ENCODE data around the gene C1GALT1.

DNA sequence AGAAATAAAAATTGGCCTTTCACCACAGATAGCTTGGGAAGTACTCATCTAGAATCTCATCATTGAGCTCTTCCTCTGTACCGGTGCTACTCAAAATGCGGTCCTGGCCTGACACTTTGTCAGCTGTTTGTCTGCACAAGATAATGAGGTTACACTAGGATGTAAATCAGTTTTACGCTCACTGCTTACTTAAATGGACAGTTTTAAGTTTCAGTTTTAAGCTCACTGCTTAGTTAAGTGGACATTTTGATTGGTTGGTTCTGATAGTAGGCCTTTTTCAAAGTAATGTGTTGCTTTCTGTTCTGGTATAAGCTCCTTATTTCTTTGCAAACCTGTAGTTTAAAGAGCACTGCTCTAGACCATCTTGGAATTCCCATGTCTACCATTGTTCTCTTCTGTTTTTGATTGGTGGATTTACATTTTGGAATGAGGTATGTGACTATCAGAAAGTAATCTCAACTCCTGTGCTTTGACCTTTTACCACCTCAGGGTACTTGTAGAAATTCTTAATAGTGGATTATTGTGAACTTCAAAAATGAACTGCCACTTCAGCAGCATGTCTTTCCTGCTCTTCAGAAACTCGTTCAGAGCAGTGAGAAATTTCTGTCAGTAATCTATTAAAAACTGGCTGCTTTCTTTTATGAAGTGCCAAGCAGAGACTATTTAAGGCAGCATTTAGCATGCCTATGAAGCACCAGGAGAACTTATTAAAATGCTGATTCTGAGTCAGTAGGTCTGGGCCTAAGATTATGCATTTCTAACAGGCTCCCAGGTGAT is 55.0 kb downstream of the C1GALT1 start:
- TF ChIP-seq, protein P1, sequence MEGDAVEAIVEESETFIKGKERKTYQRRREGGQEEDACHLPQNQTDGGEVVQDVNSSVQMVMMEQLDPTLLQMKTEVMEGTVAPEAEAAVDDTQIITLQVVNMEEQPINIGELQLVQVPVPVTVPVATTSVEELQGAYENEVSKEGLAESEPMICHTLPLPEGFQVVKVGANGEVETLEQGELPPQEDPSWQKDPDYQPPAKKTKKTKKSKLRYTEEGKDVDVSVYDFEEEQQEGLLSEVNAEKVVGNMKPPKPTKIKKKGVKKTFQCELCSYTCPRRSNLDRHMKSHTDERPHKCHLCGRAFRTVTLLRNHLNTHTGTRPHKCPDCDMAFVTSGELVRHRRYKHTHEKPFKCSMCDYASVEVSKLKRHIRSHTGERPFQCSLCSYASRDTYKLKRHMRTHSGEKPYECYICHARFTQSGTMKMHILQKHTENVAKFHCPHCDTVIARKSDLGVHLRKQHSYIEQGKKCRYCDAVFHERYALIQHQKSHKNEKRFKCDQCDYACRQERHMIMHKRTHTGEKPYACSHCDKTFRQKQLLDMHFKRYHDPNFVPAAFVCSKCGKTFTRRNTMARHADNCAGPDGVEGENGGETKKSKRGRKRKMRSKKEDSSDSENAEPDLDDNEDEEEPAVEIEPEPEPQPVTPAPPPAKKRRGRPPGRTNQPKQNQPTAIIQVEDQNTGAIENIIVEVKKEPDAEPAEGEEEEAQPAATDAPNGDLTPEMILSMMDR (IDR thresholded peaks at IDR 0.05), result no peak
- TF ChIP-seq, protein P2, sequence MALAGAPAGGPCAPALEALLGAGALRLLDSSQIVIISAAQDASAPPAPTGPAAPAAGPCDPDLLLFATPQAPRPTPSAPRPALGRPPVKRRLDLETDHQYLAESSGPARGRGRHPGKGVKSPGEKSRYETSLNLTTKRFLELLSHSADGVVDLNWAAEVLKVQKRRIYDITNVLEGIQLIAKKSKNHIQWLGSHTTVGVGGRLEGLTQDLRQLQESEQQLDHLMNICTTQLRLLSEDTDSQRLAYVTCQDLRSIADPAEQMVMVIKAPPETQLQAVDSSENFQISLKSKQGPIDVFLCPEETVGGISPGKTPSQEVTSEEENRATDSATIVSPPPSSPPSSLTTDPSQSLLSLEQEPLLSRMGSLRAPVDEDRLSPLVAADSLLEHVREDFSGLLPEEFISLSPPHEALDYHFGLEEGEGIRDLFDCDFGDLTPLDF (CRISPR knock-in tag; IDR thresholded peaks at IDR 0.05), result no peak

All from WTC11 (cell line).